PC-3 (cell line): Measurements from ENCODE around the gene CLSTN3. TPM values are rescaled to one million over a fixed set of nuclear protein-coding genes. Genes with fewer than 3 reads are reported as not detected.
A peak's percentile ranks its signal among the peaks of the same experiment; 100 is the strongest.

Experiments
- ATAC-seq: fragments of 200-7000 bp; cut with Tn5 transposase; 2 replicates; pipeline ENCODE4 v1.9.1; 2020; ENCODE audit warnings: mild to moderate bottlenecking, moderate library complexity
- BruUV-seq: library from RNA; stranded (reverse); fragments of 400-500 nt; replicated peaks from 2 replicates; lab custom pipeline; 2021; lab: Mats Ljungman, UMichigan
- CTCF ChIA-PET: fragments of 300-600 bp; sonication (Branson Sonifier 250); formaldehyde crosslinking; loops from one replicate; lab custom pipeline; 2022; ENCODE audit warnings: antibody characterized with exemption; lab: Charles Lee
- POLR2A ChIA-PET: fragments of 300-600 bp; sonication (Branson Sonifier 250); formaldehyde crosslinking; loops from one replicate; lab custom pipeline; 2022; ENCODE audit warnings: antibody characterized with exemption; ENCODE audit not compliant: unreplicated experiment; lab: Charles Lee
- DNase-seq: peaks from one replicate; pipeline ENCODE4 v3.0.0-alpha.2; 2015
- H2AFZ ChIP-seq: fragments of 300-600 bp; sonication (generic); 2 replicates; pipeline ENCODE4 v1.6.0; 2016; ENCODE audit warnings: antibody characterized with exemption, low read length
- H3F3A ChIP-seq: fragments of 300-600 bp; sonication (generic); one replicate; pipeline ENCODE4 v1.6.0; 2017; ENCODE audit warnings: antibody characterized with exemption, low read length, control low read depth, mild to moderate bottlenecking; ENCODE audit not compliant: unreplicated experiment
- H3K27ac ChIP-seq: fragments of 300-600 bp; sonication (generic); 2 replicates; pipeline ENCODE4 v1.5.1; 2016; ENCODE audit warnings: mild to moderate bottlenecking, low read length
- H3K27me3 ChIP-seq: fragments of 300-600 bp; sonication (generic); 2 replicates; pipeline ENCODE4 v1.6.1; 2016; ENCODE audit warnings: low read length, mixed read lengths
- H3K36me3 ChIP-seq: fragments of 300-600 bp; sonication (generic); 2 replicates; pipeline ENCODE4 v1.6.1; 2016; ENCODE audit warnings: low read depth, mixed run types, low read length, mixed read lengths
- H3K4me1 ChIP-seq: fragments of 300-600 bp; sonication (generic); 2 replicates; pipeline ENCODE4 v1.5.1; 2016; ENCODE audit warnings: low read length; ENCODE audit not compliant: insufficient read depth
- H3K4me2 ChIP-seq: fragments of 300-600 bp; sonication (generic); 2 replicates; pipeline ENCODE4 v1.6.0; 2016; ENCODE audit warnings: low read length
- H3K4me3 ChIP-seq: fragments of 300-600 bp; sonication (generic); 2 replicates; pipeline ENCODE4 v1.5.1; 2016; ENCODE audit warnings: mild to moderate bottlenecking, low read length, mixed read lengths
- H3K79me2 ChIP-seq: fragments of 300-600 bp; sonication (generic); 2 replicates; pipeline ENCODE4 v1.6.1; 2017; ENCODE audit warnings: low read length, mixed read lengths
- H3K9ac ChIP-seq: fragments of 300-600 bp; sonication (generic); 2 replicates; pipeline ENCODE4 v1.6.0; 2016; ENCODE audit warnings: mild to moderate bottlenecking, low read length
- H3K9me2 ChIP-seq: fragments of 300-600 bp; sonication (generic); replicated peaks from 2 replicates; pipeline ENCODE4 v1.6.1; 2016; ENCODE audit warnings: mixed run types, low read length, mixed read lengths
- H3K9me3 ChIP-seq: fragments of 300-600 bp; sonication (generic); 2 replicates; pipeline ENCODE4 v1.6.1; 2016; ENCODE audit warnings: low read length, mixed read lengths
- H4K20me1 ChIP-seq: fragments of 300-600 bp; sonication (generic); 2 replicates; pipeline ENCODE4 v1.6.1; 2016; ENCODE audit warnings: low read length, mixed read lengths
- EZH2 ChIP-seq: fragments of 300-600 bp; sonication (generic); IDR thresholded peaks from one replicate; pipeline ENCODE4 v1.6.1; 2017; ENCODE audit warnings: antibody characterized with exemption, mild to moderate bottlenecking, low read length; ENCODE audit not compliant: unreplicated experiment
- EZH2phosphoT487 ChIP-seq: fragments of 300-600 bp; sonication (generic); IDR thresholded peaks from 2 replicates; pipeline ENCODE4 v1.6.1; 2018; ENCODE audit warnings: mild to moderate bottlenecking, antibody characterized with exemption, low read length, borderline replicate concordance
- intact Hi-C: fragments of 100-400 bp; cut with micrococcal nuclease; formaldehyde crosslinking; loops from 2 replicates; pipeline ENCODE4 v1.9.0; 2023
- total RNA-seq: library from RNA; depleted of rRNA; stranded (reverse); fragments of >200 nt; gene quantifications from 2 replicates; pipeline ENCODE4 v1.2.3, GENCODE V29; 2014
- TF ChIP-seq, protein P1 (sequence below): fragments of 300-600 bp; sonication (generic); conservative IDR thresholded peaks from 2 replicates; pipeline ENCODE4 v1.5.1; 2017; ENCODE audit warnings: antibody characterized with exemption, low read depth, mild to moderate bottlenecking, low read length

CLSTN3 gene
- total RNA-seq, 1 experiment from 2014 or later: 10.9 TPM

DNA sequence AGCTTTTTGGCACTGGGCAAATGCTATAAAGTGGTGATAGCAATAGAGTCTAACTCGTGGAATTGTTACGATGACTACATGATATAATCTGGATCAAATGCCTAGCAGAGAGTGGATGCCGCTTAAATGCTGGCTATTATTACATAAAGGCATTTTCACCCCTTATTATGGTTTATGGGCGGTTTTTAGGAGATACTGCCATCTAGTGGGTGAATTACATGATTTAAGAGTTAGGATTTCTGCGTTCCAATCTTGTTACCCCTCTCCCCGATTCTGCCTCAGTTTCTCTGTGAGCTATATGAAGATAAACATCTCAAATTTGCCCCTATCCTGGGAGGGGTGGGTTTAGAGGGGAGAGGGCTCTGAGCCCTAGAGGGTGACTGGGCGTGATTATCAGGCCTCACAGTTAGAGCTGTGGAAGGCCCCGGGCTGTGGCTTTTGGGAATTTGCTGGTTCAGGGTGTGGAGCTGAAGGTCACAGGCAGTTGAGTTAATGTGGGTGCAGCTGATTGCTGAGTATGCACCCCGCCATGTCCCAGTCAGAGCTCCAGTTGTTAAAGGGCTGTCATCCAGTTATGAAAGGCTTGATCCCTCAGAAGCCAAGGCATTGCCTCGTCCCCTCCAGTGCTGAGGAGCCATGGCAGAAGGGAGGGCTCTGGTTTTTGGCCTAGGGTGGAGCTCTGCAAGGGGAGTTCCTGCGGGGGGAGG, 14.4 kb downstream of the CLSTN3 start:
- no peaks in the 10 kb centered on the region for H3K79me2 ChIP-seq
- no TSS peak for BruUV-seq
- no peak overlapping the region for H3K9ac ChIP-seq
- intact Hi-C loops: no loop called here
- no peaks in the 10 kb centered on the region for H3K27me3 ChIP-seq
- H3K9me2 ChIP-seq: no peaks in the 10 kb centered on the region
- no peaks in the 10 kb centered on the region for H3F3A ChIP-seq
- H3K27ac ChIP-seq: no peak overlapping the region
- H3K4me3 ChIP-seq: no peak overlapping the region
- no peaks in the 10 kb centered on the region for H3K9me3 ChIP-seq
- no peak for TF ChIP-seq EZH2
- TF ChIP-seq, protein P1, sequence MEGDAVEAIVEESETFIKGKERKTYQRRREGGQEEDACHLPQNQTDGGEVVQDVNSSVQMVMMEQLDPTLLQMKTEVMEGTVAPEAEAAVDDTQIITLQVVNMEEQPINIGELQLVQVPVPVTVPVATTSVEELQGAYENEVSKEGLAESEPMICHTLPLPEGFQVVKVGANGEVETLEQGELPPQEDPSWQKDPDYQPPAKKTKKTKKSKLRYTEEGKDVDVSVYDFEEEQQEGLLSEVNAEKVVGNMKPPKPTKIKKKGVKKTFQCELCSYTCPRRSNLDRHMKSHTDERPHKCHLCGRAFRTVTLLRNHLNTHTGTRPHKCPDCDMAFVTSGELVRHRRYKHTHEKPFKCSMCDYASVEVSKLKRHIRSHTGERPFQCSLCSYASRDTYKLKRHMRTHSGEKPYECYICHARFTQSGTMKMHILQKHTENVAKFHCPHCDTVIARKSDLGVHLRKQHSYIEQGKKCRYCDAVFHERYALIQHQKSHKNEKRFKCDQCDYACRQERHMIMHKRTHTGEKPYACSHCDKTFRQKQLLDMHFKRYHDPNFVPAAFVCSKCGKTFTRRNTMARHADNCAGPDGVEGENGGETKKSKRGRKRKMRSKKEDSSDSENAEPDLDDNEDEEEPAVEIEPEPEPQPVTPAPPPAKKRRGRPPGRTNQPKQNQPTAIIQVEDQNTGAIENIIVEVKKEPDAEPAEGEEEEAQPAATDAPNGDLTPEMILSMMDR: peak; percentile 65
- H3K4me1 ChIP-seq: no peaks in the 10 kb centered on the region
- no peak overlapping the region for H3K4me2 ChIP-seq
- no peak for ATAC-seq
- ChIA-PET POLR2A (no interaction called here), CTCF (no interaction called here)
- H4K20me1 ChIP-seq: no peaks in the 10 kb centered on the region
- no peak overlapping the region for H2AFZ ChIP-seq
- H3K36me3 ChIP-seq: no peaks in the 10 kb centered on the region
- DNase-seq: peak; percentile 48

GRCh38 chr12:7145671-7146070, 15.5 kb downstream of the CLSTN3 start:
- H3K9me2 ChIP-seq: no peaks in the 10 kb centered on the region
- TF ChIP-seq EZH2: no peak
- no peak for TF ChIP-seq EZH2phosphoT487
- TF ChIP-seq, protein P1: no peak
- no peaks in the 10 kb centered on the region for H3K4me1 ChIP-seq
- POLR2A ChIA-PET: interaction anchor here (1.0 kb wide), 1 partner anchor 37 kb away, joined by 3 read pairs; the partner anchor contains the start of gene C1RL
- H3K9me3 ChIP-seq: no peaks in the 10 kb centered on the region
- no peaks in the 10 kb centered on the region for H3K36me3 ChIP-seq
- no peaks in the 10 kb centered on the region for H3F3A ChIP-seq
- H2AFZ ChIP-seq: no peak overlapping the region
- H3K79me2 ChIP-seq: no peaks in the 10 kb centered on the region
- no peak overlapping the region for H3K4me3 ChIP-seq
- no peak overlapping the region for H3K27ac ChIP-seq
- no peak for DNase-seq
- no peak overlapping the region for H3K9ac ChIP-seq
- no TSS peak for BruUV-seq
- no peaks in the 10 kb centered on the region for H4K20me1 ChIP-seq
- CTCF ChIA-PET: no interaction called here
- ATAC-seq: no peak
- no peak overlapping the region for H3K4me2 ChIP-seq
- intact Hi-C loops: no loop called here
- H3K27me3 ChIP-seq: no peaks in the 10 kb centered on the region

- Histone ChIP-seq H3K9me3 (no peaks in the 10 kb centered on the region), H3K4me1 (no peaks in the 10 kb centered on the region), H4K20me1 (no peaks in the 10 kb centered on the region), H3K27ac (no peak overlapping the region), H3F3A (no peaks in the 10 kb centered on the region), H3K27me3 (no peaks in the 10 kb centered on the region), H3K4me3 (no peak overlapping the region), H3K4me2 (no peak overlapping the region), H3K79me2 (no peaks in the 10 kb centered on the region), H3K9me2 (no peaks in the 10 kb centered on the region), H2AFZ (no peak overlapping the region), H3K36me3 (no peaks in the 10 kb centered on the region), H3K9ac (no peak overlapping the region)
- TF ChIP-seq EZH2phosphoT487: no peak
- TF ChIP-seq, protein P1: no peak
- TF ChIP-seq EZH2: no peak
- ChIA-PET POLR2A (interaction anchor here (1.0 kb wide), 1 partner anchor 37 kb away, joined by 3 read pairs; the partner anchor contains the start of gene C1RL), CTCF (no interaction called here)
- BruUV-seq: no TSS peak
- no peak for ATAC-seq
- DNase-seq: no peak
- intact Hi-C loops: no loop called here
These were observed 16.1 kb downstream of the CLSTN3 start for GRCh38 chr12:7146228-7146627.
